ENCODE data around the gene FTL.
"Not testable (repeated sequence)": the region's sequence is repeated elsewhere in the genome, so short reads cannot be mapped to it uniquely, and the experiment has no call there.

FTL gene

GRCh38 chr19:48965040-48965805 is at the start of gene FTL:
TSS of gene FTL (plus strand) at chr19:48965309. CDS start at chr19:48965508, 199 bp downstream.
- in situ Hi-C loops (cut with MboI; ENCODE audit: low sequenced_read_pairs) = loop anchor here (25.0 kb wide), 1 partner anchor 178 kb away; no protein-coding TSS in a partner anchor

GRCh38 chr19:48915757-48916156 is 49.4 kb upstream of the FTL start:
- in situ Hi-C loops (cut with MboI; ENCODE audit: low sequenced_read_pairs) = no loop called here

- in situ Hi-C loops (cut with MboI; ENCODE audit: low sequenced_read_pairs) = no loop called here
Measured at GRCh38 chr19:48918071-48918470, 47.0 kb upstream of the FTL start.

- in situ Hi-C loops (cut with MboI; ENCODE audit: low sequenced_read_pairs) = no loop called here
Measured at GRCh38 chr19:48918801-48919247, 46.3 kb upstream of the FTL start.

GRCh38 chr19:48919271-48919670 is 45.8 kb upstream of the FTL start:
- in situ Hi-C loops (cut with MboI; ENCODE audit: low sequenced_read_pairs) = not testable (repeated sequence)

- in situ Hi-C loops (cut with MboI; ENCODE audit: low sequenced_read_pairs) = no loop called here
Measured at GRCh38 chr19:48920949-48921348, 44.2 kb upstream of the FTL start.

GRCh38 chr19:48921721-48922500 is 43.2 kb upstream of the FTL start:
- in situ Hi-C loops (cut with MboI; ENCODE audit: low sequenced_read_pairs) = no loop called here

GRCh38 chr19:48922548-48923490 is 42.3 kb upstream of the FTL start:
- in situ Hi-C loops (cut with MboI; ENCODE audit: low sequenced_read_pairs) = no loop called here

- in situ Hi-C loops (cut with MboI; ENCODE audit: low sequenced_read_pairs) = no loop called here
Measured at GRCh38 chr19:48925240-48925843, 39.8 kb upstream of the FTL start.

GRCh38 chr19:48925890-48926289 is 39.2 kb upstream of the FTL start:
- in situ Hi-C loops (cut with MboI; ENCODE audit: low sequenced_read_pairs) = not testable (repeated sequence)

- in situ Hi-C loops (cut with MboI; ENCODE audit: low sequenced_read_pairs) = no loop called here
Measured at GRCh38 chr19:48926909-48927308, 38.2 kb upstream of the FTL start.

GRCh38 chr19:48927692-48928091 is 37.4 kb upstream of the FTL start:
- in situ Hi-C loops (cut with MboI; ENCODE audit: low sequenced_read_pairs) = not testable (repeated sequence)

GRCh38 chr19:48928164-48929025 is 36.7 kb upstream of the FTL start:
- in situ Hi-C loops (cut with MboI; ENCODE audit: low sequenced_read_pairs) = no loop called here

- in situ Hi-C loops (cut with MboI; ENCODE audit: low sequenced_read_pairs) = no loop called here
Measured at GRCh38 chr19:48933382-48933932, 31.7 kb upstream of the FTL start, which contains the start of gene DHDH. TSS of gene DHDH (plus strand) at chr19:48933699. CDS start at chr19:48933722, 23 bp downstream.

- in situ Hi-C loops (cut with MboI; ENCODE audit: low sequenced_read_pairs) = no loop called here
Measured at GRCh38 chr19:48934837-48935236, 30.3 kb upstream of the FTL start.

GRCh38 chr19:48935864-48936263 is 29.2 kb upstream of the FTL start:
- in situ Hi-C loops (cut with MboI; ENCODE audit: low sequenced_read_pairs) = no loop called here

GRCh38 chr19:48938256-48938655 is 26.9 kb upstream of the FTL start:
- in situ Hi-C loops (cut with MboI; ENCODE audit: low sequenced_read_pairs) = no loop called here

GRCh38 chr19:48940902-48941301 is 24.2 kb upstream of the FTL start:
- in situ Hi-C loops (cut with MboI; ENCODE audit: low sequenced_read_pairs) = no loop called here

GRCh38 chr19:48943081-48943480 is 22.0 kb upstream of the FTL start:
- in situ Hi-C loops (cut with MboI; ENCODE audit: low sequenced_read_pairs) = no loop called here
